NCI-H1417 (cell line): Measurements from ENCODE around the gene THRB.
A peak's percentile ranks its signal among the peaks of the same experiment; 100 is the strongest.

Experiments used
- DNase-seq, 3 experiments: peaks; one replicate each; lab custom pipeline; 2025; lab: John Stamatoyannopoulos, UW

The THRB gene

GRCh38 chr3:24270204-24270691 lies 224.4 kb downstream of the THRB start:
- peak in 1 of 3 experiments; percentile 61 for DNase-seq

GRCh38 chr3:24264748-24265158 lies 229.9 kb downstream of the THRB start:
- DNase-seq, result peak in 1 of 3 experiments; percentile 23

GRCh38 chr3:24264011-24264410 lies 230.6 kb downstream of the THRB start:
- DNase-seq, result no peak

- DNase-seq, result peak in 1 of 3 experiments; percentile 16
Measured at GRCh38 chr3:24263069-24263668, 231.5 kb downstream of the THRB start.

GRCh38 chr3:24261521-24261920 lies 233.1 kb downstream of the THRB start:
- DNase-seq, result no peak

- DNase-seq, result no peak
Measured at GRCh38 chr3:24259901-24260512, 234.6 kb downstream of the THRB start.

- no peak for DNase-seq
Measured at GRCh38 chr3:24258727-24259600, 235.7 kb downstream of the THRB start.

- DNase-seq, result no peak
Measured at GRCh38 chr3:24258260-24258659, 236.4 kb downstream of the THRB start.

GRCh38 chr3:24255414-24255813 lies 239.2 kb downstream of the THRB start:
- DNase-seq, result no peak

- no peak for DNase-seq
Measured at GRCh38 chr3:24254649-24255048, 240.0 kb downstream of the THRB start.

- no peak for DNase-seq
Measured at GRCh38 chr3:24253336-24253735, 241.3 kb downstream of the THRB start.

GRCh38 chr3:24249523-24249922 lies 245.1 kb downstream of the THRB start:
- no peak for DNase-seq

- no peak for DNase-seq
Measured at GRCh38 chr3:24245056-24245455, 249.6 kb downstream of the THRB start.

- DNase-seq, result no peak
Measured at GRCh38 chr3:24244491-24244890, 250.2 kb downstream of the THRB start.

GRCh38 chr3:24242012-24242698 lies 252.5 kb downstream of the THRB start:
- peak in 2 of 3 experiments; percentile 12 to 69 for DNase-seq

GRCh38 chr3:24240306-24240705 lies 254.3 kb downstream of the THRB start:
- DNase-seq, result no peak

- peak; percentile 31 to 72 (median 50) for DNase-seq
Measured at GRCh38 chr3:24237971-24238706, 256.5 kb downstream of the THRB start.

GRCh38 chr3:24235121-24235520 lies 259.5 kb downstream of the THRB start:
- DNase-seq, result no peak

GRCh38 chr3:24232784-24233183 lies 261.9 kb downstream of the THRB start:
- DNase-seq, result no peak

GRCh38 chr3:24229468-24230221 lies 265.0 kb downstream of the THRB start:
- DNase-seq, result no peak

- peak in 1 of 3 experiments; percentile 14 for DNase-seq
Measured at GRCh38 chr3:24227635-24228034, 267.0 kb downstream of the THRB start.
